SH-SY5Y (cell line): ENCODE results near the gene DMD.

Experiments used
- GATA2 ChIP-seq: IDR thresholded peaks from 2 replicates; pipeline ENCODE4 v1.6.1; 2011; ENCODE audit warnings: mild to moderate bottlenecking, low read depth, low read length
- GATA3 ChIP-seq: IDR thresholded peaks from 2 replicates; pipeline ENCODE4 v1.6.1; 2011; ENCODE audit warnings: low read depth, mild to moderate bottlenecking, low read length, moderate library complexity

The DMD gene

DNA sequence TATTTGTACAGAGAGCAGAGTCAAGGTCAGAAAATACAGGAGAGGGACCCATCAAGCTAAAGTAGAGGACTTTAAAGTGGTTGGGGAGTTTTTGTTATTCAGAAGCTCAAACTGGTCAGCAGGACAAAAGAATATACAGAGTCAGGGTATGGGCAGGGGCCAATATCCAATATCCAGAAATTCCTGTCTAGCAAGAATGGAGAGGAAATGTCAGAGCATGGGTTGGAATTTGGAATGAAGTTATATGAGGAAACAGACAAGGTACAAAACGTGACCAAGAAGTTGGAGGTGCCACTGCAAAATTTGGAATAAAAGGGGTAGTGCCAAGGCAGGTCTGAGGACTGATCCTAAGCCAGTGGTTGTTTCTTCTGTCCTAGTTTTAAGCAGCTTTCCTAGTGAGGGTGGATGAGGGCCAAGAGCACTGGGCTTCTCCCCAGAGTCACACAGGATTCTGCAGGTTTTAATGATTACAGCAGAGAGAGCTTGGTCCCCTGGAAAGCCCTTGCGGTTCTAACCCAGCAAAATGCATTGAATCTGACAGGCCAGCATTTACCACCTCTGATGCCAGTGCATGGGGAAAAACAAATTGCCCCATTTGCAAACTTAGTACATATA is 1834.8 kb downstream of the DMD start:
- TF ChIP-seq GATA2 (no peak), GATA3 (no peak)

- TF ChIP-seq GATA3 (no peak), GATA2 (no peak)
Observed at GRCh38 chrX:31374786-31375185, 1836.6 kb downstream of the DMD start.

DNA sequence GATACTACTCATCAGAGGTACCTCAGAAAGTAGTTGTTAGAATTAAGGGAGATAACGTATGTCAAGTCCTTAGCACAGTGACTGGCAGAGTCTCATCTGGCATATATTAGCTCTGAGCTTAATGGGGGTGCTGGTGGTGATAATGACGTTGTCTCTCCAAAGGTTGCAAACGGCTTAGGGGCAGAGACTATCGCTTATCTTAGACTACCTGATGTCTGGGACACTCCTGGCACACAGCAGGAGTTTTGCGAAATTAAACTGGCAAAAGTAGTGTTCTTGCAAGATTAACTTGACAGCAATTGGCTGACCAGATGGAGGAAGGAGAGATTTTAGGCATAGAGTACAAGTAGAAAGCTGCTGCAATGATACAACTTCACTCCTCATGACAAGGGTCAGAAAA is 1839.4 kb downstream of the DMD start:
- TF ChIP-seq GATA3 (no peak), GATA2 (no peak)

- TF ChIP-seq GATA2 (no peak), GATA3 (no peak)
Observed at GRCh38 chrX:31367816-31368215, 1843.5 kb downstream of the DMD start.

- no peak for TF ChIP-seq GATA2
- TF ChIP-seq GATA3 = no peak
Observed at GRCh38 chrX:31366041-31366440, 1845.3 kb downstream of the DMD start.

DNA sequence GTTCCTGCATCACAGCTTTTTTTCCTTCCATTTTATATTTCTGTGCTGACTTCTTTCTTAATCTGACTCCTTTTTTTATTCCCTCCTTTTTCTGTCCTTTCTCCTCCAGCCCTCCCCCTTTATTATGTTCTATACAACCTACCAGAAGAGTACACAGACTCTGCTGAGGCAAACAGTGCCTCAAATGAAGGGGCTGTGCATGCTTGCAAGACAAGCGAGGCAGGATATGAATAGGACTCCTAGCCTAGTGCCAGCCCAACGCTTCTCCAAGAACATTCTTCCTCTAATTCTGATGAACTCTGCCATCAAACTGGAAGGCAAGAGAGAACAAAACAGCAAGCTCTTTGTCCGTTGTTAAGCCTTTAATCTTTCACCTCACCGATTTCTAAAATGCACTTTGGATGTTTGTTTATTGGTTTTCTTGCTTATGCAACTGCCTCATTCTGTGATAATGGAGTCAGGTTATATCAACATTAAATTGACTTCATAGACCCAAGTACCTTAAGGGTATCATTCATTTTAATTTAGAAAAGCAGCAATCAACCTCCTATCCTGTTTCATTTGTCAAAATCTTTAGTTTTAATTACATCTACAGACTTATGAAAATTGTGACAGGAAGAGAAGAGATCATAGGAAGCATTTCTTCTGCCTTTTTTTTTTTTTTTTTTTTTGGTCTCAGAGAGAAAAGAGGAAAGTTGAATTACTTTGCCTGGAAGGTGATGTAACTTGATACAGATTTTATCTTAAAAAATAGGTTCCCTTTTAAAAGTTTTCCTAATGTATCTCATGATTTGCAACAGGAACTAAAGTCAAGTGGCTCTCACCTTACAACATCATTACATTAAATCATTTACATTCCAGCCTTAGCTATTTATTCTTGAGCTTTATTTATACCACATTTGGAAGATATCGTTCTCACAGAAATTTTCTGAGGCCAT is 1854.8 kb downstream of the DMD start:
- no peak for TF ChIP-seq GATA2

DNA sequence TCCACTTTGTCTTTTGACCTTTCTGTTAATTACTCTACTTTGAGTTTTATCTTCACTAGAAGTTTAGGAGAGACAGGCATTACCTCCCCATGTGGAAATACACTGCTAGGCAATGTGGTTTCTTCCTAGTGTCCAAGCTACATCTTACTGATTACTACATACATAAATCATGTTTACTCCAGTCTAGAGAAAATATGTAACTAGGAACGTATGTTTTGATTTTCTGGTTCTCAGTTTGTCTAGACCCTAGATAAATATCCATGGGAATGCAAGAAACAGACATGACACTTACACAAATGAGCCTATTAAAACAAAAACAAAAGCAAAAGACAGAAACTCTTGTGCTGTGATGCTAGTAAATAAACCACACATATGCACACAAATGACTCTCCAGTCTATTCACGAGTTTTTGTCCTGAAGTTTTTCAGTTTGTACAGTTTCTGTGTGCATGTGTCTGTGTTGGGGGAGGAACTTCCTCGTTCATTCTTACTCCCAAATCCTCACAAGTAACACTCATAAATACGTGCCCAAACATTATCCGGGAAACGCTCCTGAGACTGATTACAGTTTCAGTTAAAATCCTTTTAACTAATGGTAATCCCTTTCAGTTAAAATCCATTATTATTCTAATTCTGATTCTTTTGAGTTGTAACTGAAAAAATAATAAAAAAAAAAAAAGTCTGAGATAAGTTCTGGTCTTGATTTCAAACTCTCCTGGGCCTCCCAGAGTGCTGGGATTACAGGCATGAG is 1856.0 kb downstream of the DMD start:
- TF ChIP-seq GATA3 (no peak), GATA2 (no peak)

DNA sequence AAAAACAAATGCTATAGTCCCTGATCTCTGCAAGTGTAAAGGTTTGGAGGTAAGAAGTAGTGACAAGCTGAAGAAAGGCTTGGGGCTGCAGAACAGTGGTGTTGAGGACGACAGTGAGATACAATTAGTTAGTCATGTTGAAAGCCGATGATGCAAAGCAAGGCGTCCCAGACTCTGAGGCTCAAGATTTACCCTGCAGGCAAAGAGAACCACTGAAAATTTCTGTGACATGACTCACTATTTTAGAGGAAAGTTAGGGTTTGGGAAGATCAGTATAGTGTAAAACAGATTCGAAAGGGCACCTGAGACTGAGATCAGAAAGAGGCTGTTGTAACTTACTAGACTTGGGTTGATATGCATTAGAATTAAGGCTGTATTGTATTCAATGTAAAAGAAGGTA is 1858.3 kb downstream of the DMD start:
- TF ChIP-seq GATA3 = no peak
- no peak for TF ChIP-seq GATA2

GRCh38 chrX:31350808-31351074 is 1860.6 kb downstream of the DMD start:
- TF ChIP-seq GATA2 (no peak), GATA3 (no peak)

DNA sequence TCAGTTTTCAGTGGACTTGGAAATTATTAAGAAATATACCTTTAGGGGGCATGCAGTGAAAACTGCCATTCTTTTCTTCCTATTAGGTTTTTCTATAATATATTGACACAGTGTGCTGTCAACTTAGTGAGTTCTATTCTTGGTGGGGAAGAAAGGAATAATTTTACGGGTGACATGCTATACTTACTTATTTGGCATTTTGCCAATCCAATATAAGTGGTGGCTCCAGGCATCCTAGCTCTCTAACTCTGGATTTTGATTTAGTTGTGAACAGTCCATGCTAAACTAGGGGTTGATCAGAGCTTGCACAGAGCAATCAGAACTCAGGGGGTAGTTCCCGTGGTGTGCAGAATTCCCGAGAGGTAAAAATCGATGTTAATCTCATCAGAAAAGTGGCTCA is 1861.8 kb downstream of the DMD start:
- TF ChIP-seq GATA3 = no peak
- TF ChIP-seq GATA2 = no peak

DNA sequence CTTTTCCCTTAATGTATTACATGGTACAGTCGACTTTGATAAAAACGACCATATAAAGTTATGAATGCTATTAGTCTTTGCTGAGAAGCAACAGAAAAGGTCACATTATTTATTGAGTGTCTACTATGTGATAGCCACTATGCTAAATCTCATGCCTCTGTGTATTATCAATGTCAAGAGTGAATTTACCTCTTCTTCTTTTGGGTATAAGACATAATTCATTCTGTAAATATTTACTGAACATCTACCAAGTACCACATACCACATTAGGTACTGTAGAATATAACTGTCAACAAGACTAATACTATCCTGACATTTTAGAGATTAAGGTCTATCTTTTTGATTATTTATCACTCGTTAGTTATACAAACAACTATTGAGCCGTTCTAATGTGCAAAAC is 1870.8 kb downstream of the DMD start:
- TF ChIP-seq GATA2 (no peak), GATA3 (no peak)

DNA sequence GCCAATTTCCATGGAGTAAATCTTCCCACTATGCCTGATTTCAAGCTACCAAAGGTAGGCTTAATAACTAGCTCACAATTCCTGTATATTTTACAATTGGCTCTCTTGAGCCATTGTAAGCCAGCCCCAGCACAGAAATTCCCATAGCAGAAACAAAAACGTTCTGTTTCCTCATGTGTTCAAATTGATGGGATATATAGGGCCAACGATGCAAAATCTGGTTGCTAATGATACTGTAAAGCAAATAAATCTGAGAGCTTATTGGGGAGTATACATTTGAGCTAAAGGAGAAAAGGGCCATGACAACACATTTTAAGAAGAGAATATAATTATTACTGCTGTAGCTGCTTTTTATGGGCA is 1872.4 kb downstream of the DMD start:
- TF ChIP-seq GATA2 (no peak), GATA3 (no peak)

GRCh38 chrX:31337332-31337731 is 1874.0 kb downstream of the DMD start:
- TF ChIP-seq GATA2 (no peak), GATA3 (no peak)

- TF ChIP-seq GATA2 = no peak
- TF ChIP-seq GATA3 = no peak
Observed at GRCh38 chrX:31336419-31336818, 1874.9 kb downstream of the DMD start.

DNA sequence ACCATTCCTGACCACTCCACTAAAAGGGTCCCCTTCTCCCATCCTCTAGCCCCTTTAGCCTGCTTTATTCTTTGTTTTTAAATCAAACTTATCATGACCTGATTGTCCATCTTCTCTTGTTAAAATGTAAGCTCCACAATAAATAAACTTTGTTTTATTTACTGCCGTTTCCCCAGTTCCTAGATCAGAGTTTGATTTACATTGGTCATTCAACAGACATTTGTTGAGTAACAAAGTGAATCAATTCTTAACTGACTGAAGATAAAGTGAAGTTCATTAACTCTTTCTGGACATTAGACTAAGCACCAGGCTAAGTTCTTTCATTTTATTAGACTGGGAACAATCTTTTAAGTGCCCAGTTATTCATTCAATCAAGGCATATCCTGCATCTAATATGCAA is 1876.4 kb downstream of the DMD start:
- TF ChIP-seq GATA2 (no peak), GATA3 (no peak)
